ENCODE measurements around the gene IBTK.
"Not testable (repeated sequence)": the region's sequence is repeated elsewhere in the genome, so short reads cannot be mapped to it uniquely, and the experiment has no call there.

Gene IBTK

DNA sequence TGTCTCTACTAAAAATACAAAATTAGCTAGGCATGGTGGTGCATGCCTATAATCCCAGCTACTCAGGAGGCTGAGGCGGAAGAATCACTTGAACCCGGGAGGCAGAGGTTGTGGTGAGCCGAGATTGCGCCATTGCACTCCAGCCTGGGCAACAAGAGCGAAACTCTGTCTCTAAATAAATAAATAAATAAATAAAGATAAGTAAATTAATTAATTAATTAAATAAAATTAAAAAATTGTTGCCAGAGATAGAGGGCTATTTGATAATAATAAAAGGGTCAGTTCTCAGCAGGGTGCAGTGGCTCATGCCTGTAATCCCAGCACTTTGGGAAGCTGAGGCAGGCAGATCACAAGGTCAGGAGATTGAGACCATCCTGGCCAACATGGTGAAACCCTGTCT, 7.2 kb upstream of the IBTK start:
- not testable (repeated sequence) for ATAC-seq

GRCh38 chr6:82251942-82252341, 4.4 kb upstream of the IBTK start:
- H3K4me3 Mint-ChIP-seq, result no peak overlapping the region
- H3K9me3 Mint-ChIP-seq, result no peaks in the 10 kb centered on the region
- ATAC-seq (no peak), DNase-seq (ENCODE audit: low spot score in 2 of 2) (no peak)
- H3K27ac Mint-ChIP-seq, result no peak overlapping the region
- H3K4me1 Mint-ChIP-seq, result peaks cover 11% of the 10 kb centered on the region
- peaks cover 10% of the 10 kb centered on the region for H3K36me3 Mint-ChIP-seq

More for the DNA sequence above, 7.2 kb upstream of the IBTK start:
- H3K4me3 Mint-ChIP-seq; H3K9me3 Mint-ChIP-seq; H3K36me3 Mint-ChIP-seq; H3K27ac Mint-ChIP-seq; H3K4me1 Mint-ChIP-seq; DNase-seq (ENCODE audit: low spot score in 2 of 2): not testable (repeated sequence)

- Mint-ChIP-seq H3K27ac (peak overlapping the region; percentile 98), H3K4me1 (peaks cover 31% of the 10 kb centered on the region), H3K4me3 (peak overlapping the region; percentile 88), H3K9me3 (no peaks in the 10 kb centered on the region), H3K36me3 (peaks cover 21% of the 10 kb centered on the region)
- ATAC-seq (no peak), DNase-seq (ENCODE audit: low spot score in 2 of 2) (no peak)
These were observed 2.1 kb upstream of the IBTK start for GRCh38 chr6:82249381-82250253.

- H3K4me1 Mint-ChIP-seq, result peaks cover 37% of the 10 kb centered on the region
- DNase-seq (ENCODE audit: low spot score in 2 of 2), result no peak
- H3K36me3 Mint-ChIP-seq, result peaks cover 21% of the 10 kb centered on the region
- H3K9me3 Mint-ChIP-seq, result no peaks in the 10 kb centered on the region
- peak overlapping the region; percentile 88 for H3K4me3 Mint-ChIP-seq
- ATAC-seq, result peak; percentile 86
- peak overlapping the region; percentile 98 for H3K27ac Mint-ChIP-seq
These were observed 760 bp upstream of the IBTK start for GRCh38 chr6:82248273-82248735.

DNA sequence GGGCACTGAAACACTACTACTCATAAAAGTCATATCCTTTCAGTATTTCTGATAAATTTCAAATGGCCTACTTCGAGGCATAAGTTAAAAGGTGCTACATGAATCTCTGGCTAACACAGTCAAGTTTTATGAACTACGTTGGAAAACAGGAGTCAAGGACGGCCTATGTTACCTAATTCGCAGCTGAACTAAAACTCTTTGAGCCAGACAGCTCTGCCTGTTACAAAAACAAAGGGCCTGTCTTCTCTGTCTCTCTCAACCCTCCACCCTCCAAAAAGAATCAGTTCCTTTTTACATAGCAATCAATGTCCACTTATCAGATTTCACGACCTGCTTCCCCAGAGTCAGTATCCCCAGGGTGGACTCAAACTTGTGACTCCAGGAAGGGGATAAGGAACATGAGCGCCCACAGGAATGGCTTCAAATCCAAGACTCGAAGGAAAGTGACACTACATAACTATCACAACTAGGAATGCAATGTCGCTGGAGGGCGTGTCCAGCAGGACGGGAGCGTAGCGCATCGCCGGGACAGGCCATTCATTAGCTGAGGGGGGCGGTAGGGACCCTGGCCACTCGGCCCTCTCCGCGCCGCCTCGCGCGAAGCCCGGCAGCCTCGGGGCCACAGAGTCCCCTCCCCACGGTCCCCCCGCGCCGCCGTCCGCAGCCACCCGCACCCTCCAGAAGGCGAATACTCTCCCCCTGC, 591 bp downstream of the IBTK start:
- no peak for DNase-seq (ENCODE audit: low spot score in 2 of 2)
- Mint-ChIP-seq H3K4me1 (peaks cover 43% of the 10 kb centered on the region), H3K4me3 (peak overlapping the region; percentile 88), H3K36me3 (peaks cover 27% of the 10 kb centered on the region), H3K27ac (peak overlapping the region; percentile 98), H3K9me3 (no peaks in the 10 kb centered on the region)
- ATAC-seq, result peak; percentile 17

DNA sequence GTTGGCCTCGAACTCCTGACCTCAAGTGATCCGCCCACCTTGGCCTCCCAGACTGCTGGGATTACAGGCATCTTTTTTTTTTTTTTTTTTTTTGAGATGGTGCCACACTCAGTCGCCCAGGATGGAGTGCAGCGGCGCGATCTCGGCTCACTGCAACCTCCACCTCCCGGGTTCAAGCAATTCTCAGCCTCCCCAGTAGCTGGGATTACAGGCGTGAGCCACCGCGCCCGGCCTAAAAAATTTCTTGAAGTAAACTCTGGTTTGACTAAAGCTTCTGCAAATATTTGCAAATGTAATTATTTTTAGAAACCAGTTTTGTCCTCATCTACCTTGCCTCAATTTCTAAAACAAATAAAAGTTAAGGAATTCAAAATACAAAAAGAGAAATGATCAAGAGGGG, 1.2 kb downstream of the IBTK start:
- DNase-seq (ENCODE audit: low spot score in 2 of 2) (no peak), ATAC-seq (no peak)
- Mint-ChIP-seq H3K4me1 (peaks cover 44% of the 10 kb centered on the region), H3K36me3 (peaks cover 27% of the 10 kb centered on the region), H3K4me3 (peak overlapping the region; percentile 88), H3K9me3 (no peaks in the 10 kb centered on the region), H3K27ac (peak overlapping the region; percentile 98)

DNA sequence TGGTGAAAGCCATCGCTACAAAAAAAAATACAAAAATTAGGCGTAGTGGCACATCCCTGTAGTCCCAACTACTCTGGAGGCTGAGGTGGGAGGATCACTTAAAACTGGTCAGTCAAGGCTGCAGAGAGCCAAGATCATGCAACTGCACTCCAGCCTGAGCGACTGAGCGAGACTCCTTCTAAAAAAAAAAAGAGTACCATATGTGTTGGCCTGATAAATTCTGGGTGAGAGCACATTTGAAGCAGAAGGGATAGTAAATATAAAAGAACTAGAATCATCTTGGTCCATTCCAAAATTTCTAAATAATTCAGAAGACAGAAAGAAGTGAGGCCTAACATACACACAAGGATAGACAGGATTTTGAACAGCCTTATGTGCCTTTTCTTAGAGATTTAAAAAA, 2.2 kb downstream of the IBTK start:
- Mint-ChIP-seq H3K4me3 (peak overlapping the region; percentile 88), H3K9me3 (no peaks in the 10 kb centered on the region), H3K27ac (no peak overlapping the region), H3K4me1 (peaks cover 51% of the 10 kb centered on the region), H3K36me3 (peaks cover 27% of the 10 kb centered on the region)
- ATAC-seq, result no peak
- DNase-seq (ENCODE audit: low spot score in 2 of 2), result no peak

GRCh38 chr6:82243884-82244283, 3.7 kb downstream of the IBTK start:
- H3K9me3 Mint-ChIP-seq, result no peaks in the 10 kb centered on the region
- ATAC-seq (no peak), DNase-seq (ENCODE audit: low spot score in 2 of 2) (no peak)
- no peak overlapping the region for H3K27ac Mint-ChIP-seq
- peaks cover 36% of the 10 kb centered on the region for H3K36me3 Mint-ChIP-seq
- H3K4me1 Mint-ChIP-seq, result peaks cover 51% of the 10 kb centered on the region
- H3K4me3 Mint-ChIP-seq, result no peak overlapping the region

DNA sequence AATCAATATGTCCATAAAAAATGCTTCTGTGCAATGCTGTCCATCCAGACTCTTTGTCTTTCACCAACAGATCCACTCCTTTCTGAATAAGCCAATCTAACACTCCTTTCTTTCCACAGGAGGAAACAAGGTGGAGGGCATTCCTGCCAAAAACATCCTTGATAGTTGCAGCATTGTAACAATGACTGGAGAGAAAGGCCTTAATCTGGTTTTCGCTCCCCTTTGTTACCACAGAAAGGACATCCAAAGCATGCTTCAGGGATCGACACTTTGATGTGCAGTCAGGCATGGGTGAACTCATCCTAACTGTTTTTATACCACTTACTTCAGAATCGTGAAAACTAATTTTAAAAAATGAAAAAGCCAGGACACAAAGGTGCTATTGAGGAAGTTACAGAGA, 7.4 kb downstream of the IBTK start:
- Mint-ChIP-seq H3K4me1 (peaks cover 32% of the 10 kb centered on the region), H3K4me3 (no peak overlapping the region), H3K27ac (no peak overlapping the region), H3K9me3 (no peaks in the 10 kb centered on the region), H3K36me3 (peaks cover 25% of the 10 kb centered on the region)
- DNase-seq (ENCODE audit: low spot score in 2 of 2) (no peak), ATAC-seq (no peak)

- Mint-ChIP-seq H3K4me1 (peaks cover 26% of the 10 kb centered on the region), H3K4me3 (no peak overlapping the region), H3K27ac (no peak overlapping the region), H3K9me3 (no peaks in the 10 kb centered on the region), H3K36me3 (peaks cover 29% of the 10 kb centered on the region)
- ATAC-seq, result no peak
- no peak for DNase-seq (ENCODE audit: low spot score in 2 of 2)
These were observed 7.9 kb downstream of the IBTK start for GRCh38 chr6:82239597-82239996.

DNA sequence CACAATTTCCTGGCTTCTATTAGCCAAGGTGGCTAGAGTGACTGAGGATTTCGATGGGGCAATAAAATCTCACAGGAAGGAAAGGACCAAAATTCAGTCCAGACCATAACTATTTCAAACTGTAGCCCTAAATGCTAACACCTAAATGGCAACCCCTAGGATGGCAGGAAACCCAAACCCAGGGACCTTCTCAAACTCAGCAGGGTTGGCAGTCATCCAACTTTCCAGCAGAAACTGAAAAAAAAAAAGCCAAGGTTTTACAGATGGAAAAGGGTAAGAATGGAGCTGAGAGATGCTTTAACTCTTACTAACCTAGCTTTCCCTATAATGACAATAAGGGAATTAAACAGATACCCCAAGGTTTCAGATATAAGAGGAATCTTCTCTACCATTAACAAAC, 10.5 kb downstream of the IBTK start:
- H3K36me3 Mint-ChIP-seq, result peaks cover 49% of the 10 kb centered on the region
- ATAC-seq, result no peak
- no peak overlapping the region for H3K27ac Mint-ChIP-seq
- no peak for DNase-seq (ENCODE audit: low spot score in 2 of 2)
- H3K9me3 Mint-ChIP-seq, result no peaks in the 10 kb centered on the region
- no peak overlapping the region for H3K4me3 Mint-ChIP-seq
- H3K4me1 Mint-ChIP-seq, result peaks cover 14% of the 10 kb centered on the region

DNA sequence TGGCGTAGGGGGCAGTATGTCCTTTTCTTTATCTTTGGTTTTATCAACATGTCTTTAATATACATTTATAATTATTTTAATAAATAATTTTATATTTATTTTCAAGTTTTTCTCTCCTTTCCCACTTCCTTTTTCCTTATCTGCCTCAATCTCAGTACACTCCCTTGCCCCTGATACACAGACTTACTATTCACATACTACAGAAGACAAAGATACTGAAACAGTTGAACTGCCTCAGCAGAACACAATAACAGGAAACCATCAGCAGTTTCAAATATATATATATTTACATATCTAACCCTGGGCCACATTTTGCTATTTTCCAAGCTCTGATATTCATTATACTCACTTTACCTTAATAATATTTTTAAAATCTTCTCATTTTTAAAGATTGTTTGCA, 19.8 kb downstream of the IBTK start:
- H3K4me3 Mint-ChIP-seq, result no peak overlapping the region
- H3K4me1 Mint-ChIP-seq, result peaks cover 12% of the 10 kb centered on the region
- DNase-seq (ENCODE audit: low spot score in 2 of 2), result no peak
- no peak overlapping the region for H3K27ac Mint-ChIP-seq
- H3K36me3 Mint-ChIP-seq, result peaks cover 90% of the 10 kb centered on the region
- no peak for ATAC-seq
- no peaks in the 10 kb centered on the region for H3K9me3 Mint-ChIP-seq

DNA sequence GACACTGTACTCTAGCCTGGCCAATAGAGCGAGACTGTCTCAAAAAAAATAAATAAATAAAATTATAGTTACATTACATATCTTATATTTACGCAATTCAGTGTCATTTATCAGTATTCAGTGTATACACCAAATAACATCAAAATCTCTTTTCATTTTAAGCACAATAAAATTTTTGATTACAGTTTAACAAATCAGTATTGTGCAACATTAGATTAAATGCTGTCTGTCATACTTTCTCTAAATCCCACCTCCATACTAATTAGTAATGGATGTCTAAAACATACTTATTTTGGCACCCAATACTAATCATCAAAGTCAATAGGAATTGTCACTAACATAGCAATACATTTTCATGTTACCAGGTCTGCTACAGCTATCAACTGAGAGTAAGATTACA, 27.4 kb downstream of the IBTK start:
- Mint-ChIP-seq H3K9me3 (no peaks in the 10 kb centered on the region), H3K4me3 (no peak overlapping the region), H3K36me3 (peaks cover 97% of the 10 kb centered on the region), H3K4me1 (no peaks in the 10 kb centered on the region), H3K27ac (no peak overlapping the region)
- DNase-seq (ENCODE audit: low spot score in 2 of 2) (no peak), ATAC-seq (no peak)

DNA sequence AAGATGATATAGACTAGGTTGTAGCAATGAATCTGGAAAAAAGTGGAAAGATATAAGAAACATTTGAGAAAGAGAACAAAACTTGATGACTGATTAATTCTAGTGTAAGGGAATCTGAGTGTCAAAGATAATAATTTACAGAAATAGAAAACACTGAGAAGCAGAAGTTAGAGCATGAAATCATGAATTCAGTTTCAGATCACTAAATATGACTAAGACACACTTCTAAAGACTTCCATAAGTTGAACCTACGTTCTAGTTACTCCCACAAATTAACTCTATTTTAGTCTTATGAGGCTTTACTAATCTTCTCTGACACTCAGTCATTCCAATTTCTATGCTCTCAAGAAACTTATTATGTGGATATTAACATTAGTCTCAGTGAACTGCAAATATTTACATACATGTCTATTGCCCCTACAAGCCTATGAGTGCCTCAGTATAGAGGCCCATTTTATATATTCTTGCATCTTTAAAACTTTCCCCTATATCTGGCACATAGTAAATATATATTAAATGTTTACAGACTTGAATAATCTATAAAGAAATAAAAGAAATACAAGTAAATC, 30.4 kb downstream of the IBTK start:
- H3K4me1 Mint-ChIP-seq, result no peaks in the 10 kb centered on the region
- no peak overlapping the region for H3K4me3 Mint-ChIP-seq
- H3K36me3 Mint-ChIP-seq, result peaks cover 97% of the 10 kb centered on the region
- H3K9me3 Mint-ChIP-seq, result no peaks in the 10 kb centered on the region
- DNase-seq (ENCODE audit: low spot score in 2 of 2), result no peak
- ATAC-seq, result no peak
- no peak overlapping the region for H3K27ac Mint-ChIP-seq

GRCh38 chr6:82216549-82216948, 31.0 kb downstream of the IBTK start:
- no peak overlapping the region for H3K27ac Mint-ChIP-seq
- no peak for DNase-seq (ENCODE audit: low spot score in 2 of 2)
- H3K9me3 Mint-ChIP-seq, result no peaks in the 10 kb centered on the region
- H3K4me3 Mint-ChIP-seq, result no peak overlapping the region
- no peak for ATAC-seq
- H3K36me3 Mint-ChIP-seq, result peaks cover 97% of the 10 kb centered on the region
- no peaks in the 10 kb centered on the region for H3K4me1 Mint-ChIP-seq

All from stimulated activated effector memory CD8-positive, alpha-beta T cell treated with anti-CD3 and anti-CD28 coated beads, Interleukin-12 subunit alpha, Interleukin-12 subunit beta, amount 100 ng/mL, for 72 hours (primary cell).